ENCODE data around the gene PRMT1. TPM values are rescaled to one million over a fixed set of nuclear protein-coding genes. Genes with fewer than 3 reads are reported as not detected.

PRMT1 gene
- total RNA-seq, 1 experiment from 2014 or later, result 848 TPM

DNA sequence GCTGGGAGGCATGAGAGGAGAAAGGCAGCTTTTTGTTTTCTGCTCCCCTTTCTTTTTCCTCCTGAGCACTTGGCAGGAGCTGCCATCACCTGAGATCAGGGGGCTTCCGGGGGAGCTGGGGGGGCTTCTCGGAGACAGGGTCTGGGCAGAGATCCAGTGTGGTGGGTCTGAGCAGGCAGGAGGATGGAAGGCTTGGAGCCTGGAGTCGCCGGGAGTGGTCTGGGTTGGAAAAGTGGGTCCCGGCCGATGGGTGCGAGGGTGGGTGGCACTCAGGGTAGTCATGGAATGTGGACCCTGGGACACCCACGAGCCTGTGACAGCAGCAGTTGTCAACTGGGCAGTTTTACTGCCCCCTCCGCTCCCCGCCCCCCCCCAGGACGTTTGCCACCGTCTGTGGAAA is 10.1 kb downstream of the PRMT1 start:
- Histone ChIP-seq H3K36me3 (replicated peaks; ENCODE audit: control insufficient read depth, insufficient read depth, low read length) (peaks cover 28% of the 10 kb centered on the region), H3K27me3 (ENCODE audit: control insufficient read depth, insufficient read depth, low read length) (no peaks in the 10 kb centered on the region), H3K4me3 (ENCODE audit: insufficient read depth, low read depth, low read length) (no peak overlapping the region)
- DNase-seq, result peak; percentile 41

GRCh38 chr19:49687566-49688316 is 10.7 kb downstream of the PRMT1 start:
- Histone ChIP-seq H3K27me3 (ENCODE audit: control insufficient read depth, insufficient read depth, low read length) (no peaks in the 10 kb centered on the region), H3K4me3 (ENCODE audit: insufficient read depth, low read depth, low read length) (no peak overlapping the region)
- DNase-seq, result peak; percentile 67

GRCh38 chr19:49688531-49689132 is 11.6 kb downstream of the PRMT1 start:
- Histone ChIP-seq H3K36me3 (replicated peaks; ENCODE audit: control insufficient read depth, insufficient read depth, low read length) (peaks cover 25% of the 10 kb centered on the region), H3K4me3 (ENCODE audit: insufficient read depth, low read depth, low read length) (no peak overlapping the region), H3K27me3 (ENCODE audit: control insufficient read depth, insufficient read depth, low read length) (no peaks in the 10 kb centered on the region)
- DNase-seq, result peak; percentile 59

More at GRCh38 chr19:49687566-49688316, 10.7 kb downstream of the PRMT1 start:
- peaks cover 24% of the 10 kb centered on the region for H3K36me3 ChIP-seq (replicated peaks; ENCODE audit: control insufficient read depth, insufficient read depth, low read length)

- H3K4me3 ChIP-seq (ENCODE audit: insufficient read depth, low read depth, low read length), result peak within 1 kb of the TSS; percentile 74
- peak; percentile 83 for DNase-seq
These were observed 12.3 kb downstream of the PRMT1 start, which contains the start of gene ADM5 for GRCh38 chr19:49689133-49690078. Gene ADM5, plus strand, starts transcription at chr19:49689594. Its CDS starts 244 bp downstream, at chr19:49689838.

DNA sequence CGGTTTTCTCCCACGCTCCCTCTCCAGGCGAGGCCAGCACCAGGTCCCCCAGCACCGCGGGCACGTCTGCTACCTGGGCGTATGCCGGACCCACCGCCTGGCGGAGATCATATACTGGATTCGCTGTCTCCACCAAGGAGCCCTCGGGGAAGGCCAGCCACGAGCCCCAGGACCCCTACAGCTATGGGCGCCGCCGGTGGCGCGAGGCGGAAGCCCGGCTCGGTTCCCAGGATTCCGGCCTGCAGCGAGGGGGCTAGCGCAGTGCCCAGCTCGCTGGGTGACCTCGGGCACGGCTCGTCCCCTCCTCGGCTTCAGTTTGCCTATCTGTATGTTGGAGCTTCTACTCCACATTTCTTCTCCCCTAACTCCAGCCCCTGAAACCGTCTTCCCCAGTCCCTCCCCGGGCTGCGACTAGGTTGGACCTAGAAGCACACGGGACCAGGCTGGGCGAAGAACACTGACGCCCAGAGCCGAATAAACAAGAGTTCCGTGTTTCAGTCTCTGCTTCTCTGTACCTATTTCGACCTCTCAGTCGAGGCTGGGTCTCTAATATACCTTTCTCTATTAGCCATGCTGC is 13.1 kb downstream of the PRMT1 start:
- no peaks in the 10 kb centered on the region for H3K27me3 ChIP-seq (ENCODE audit: control insufficient read depth, insufficient read depth, low read length)
- H3K4me3 ChIP-seq (ENCODE audit: insufficient read depth, low read depth, low read length), result peak overlapping the region; percentile 74
- peaks cover 17% of the 10 kb centered on the region for H3K36me3 ChIP-seq (replicated peaks; ENCODE audit: control insufficient read depth, insufficient read depth, low read length)
- DNase-seq, result no peak

More at GRCh38 chr19:49689133-49690078, 12.3 kb downstream of the PRMT1 start, which contains the start of gene ADM5:
- H3K27me3 ChIP-seq (ENCODE audit: control insufficient read depth, insufficient read depth, low read length), result no peaks in the 10 kb centered on the region
- H3K36me3 ChIP-seq (replicated peaks; ENCODE audit: control insufficient read depth, insufficient read depth, low read length), result peaks cover 22% of the 10 kb centered on the region

DNA sequence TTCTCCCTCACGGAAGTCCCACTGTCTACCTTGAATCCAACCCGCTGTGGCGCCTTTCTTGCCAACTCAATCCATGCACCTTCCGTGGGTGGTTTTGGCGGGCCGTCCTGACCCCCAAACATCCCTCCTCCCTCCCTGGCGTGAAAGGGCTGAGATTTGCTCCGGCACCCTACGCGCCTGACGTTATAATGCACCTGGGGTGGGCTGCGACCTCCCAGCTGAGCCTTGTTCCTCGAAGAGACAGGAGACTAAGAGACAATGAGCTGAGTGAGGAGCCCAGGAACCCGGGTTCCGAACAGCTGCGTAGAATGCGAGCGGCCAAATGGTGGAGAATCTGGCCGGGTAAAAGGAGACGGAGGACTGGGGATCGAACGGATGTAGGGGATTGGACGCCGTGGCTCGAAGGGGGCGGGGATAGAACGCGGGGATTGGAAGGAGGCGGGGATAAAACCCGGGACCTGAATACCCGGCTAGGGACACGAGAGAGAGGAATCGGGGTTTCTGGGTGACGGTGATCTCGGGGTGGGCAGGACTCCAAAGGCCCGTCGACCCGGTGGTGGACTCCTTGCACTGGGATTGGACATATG is 13.7 kb downstream of the PRMT1 start, which contains the start of gene CPT1C:
Gene CPT1C (plus strand): TSS at position 461 of the 587 bp plus-strand sequence. CDS start 1,137 bp downstream, outside the sequence.
- no peaks in the 10 kb centered on the region for H3K27me3 ChIP-seq (ENCODE audit: control insufficient read depth, insufficient read depth, low read length)
- peak; percentile 96 for DNase-seq
- H3K4me3 ChIP-seq (ENCODE audit: insufficient read depth, low read depth, low read length), result peak within 1 kb of the TSS; percentile 74
- H3K36me3 ChIP-seq (replicated peaks; ENCODE audit: control insufficient read depth, insufficient read depth, low read length), result peaks cover 12% of the 10 kb centered on the region

DNA sequence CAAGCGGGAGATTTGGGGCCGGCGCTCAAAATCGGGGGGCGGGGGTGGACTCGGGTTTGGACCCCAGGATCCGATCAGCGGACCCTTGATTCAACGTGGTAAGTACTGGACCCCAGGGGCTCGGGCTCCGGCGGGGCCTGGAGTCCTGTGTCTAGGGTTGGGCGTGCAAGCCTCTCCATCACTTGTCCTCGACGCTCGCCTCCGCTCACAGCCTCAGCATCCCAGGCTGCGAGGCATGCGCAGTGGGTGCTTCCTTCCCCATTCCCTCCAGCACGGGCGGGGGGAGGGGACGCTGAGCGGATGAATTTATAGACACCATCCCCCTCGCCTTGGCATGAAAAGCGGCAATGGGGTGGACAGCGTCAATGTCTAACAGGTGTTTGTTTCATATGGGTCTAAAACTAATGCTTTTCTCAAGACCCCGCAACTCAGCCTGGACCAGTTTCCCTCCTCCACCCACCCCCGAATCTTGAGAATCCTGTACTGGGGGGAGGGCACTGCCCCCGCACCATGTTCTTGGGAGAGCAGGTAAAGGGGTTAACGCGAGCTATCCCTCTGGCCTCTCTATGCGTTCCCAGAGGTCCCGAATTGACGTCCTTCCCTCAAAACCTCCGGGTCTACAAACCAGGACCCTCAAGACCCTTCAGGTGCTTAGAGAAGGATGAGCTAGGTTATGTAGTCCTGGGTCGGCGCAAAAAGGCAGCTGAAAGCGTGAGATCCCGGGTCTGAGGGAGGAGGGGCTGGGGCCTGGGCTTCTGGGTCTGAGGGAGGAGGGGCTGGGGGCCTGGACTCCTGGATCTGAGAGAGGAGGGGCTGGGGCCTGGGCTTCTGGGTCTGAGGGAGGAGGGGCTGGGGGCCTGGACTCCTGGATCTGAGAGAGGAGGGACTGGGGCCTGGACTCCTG is 14.4 kb downstream of the PRMT1 start:
- peak; percentile 92 for DNase-seq
- Histone ChIP-seq H3K27me3 (ENCODE audit: control insufficient read depth, insufficient read depth, low read length) (no peaks in the 10 kb centered on the region), H3K4me3 (ENCODE audit: insufficient read depth, low read depth, low read length) (peak overlapping the region; percentile 74), H3K36me3 (replicated peaks; ENCODE audit: control insufficient read depth, insufficient read depth, low read length) (peaks cover 8% of the 10 kb centered on the region)

GRCh38 chr19:49692147-49692506 is 15.1 kb downstream of the PRMT1 start:
- peaks cover 7% of the 10 kb centered on the region for H3K36me3 ChIP-seq (replicated peaks; ENCODE audit: control insufficient read depth, insufficient read depth, low read length)
- DNase-seq, result peak; percentile 46
- H3K4me3 ChIP-seq (ENCODE audit: insufficient read depth, low read depth, low read length), result no peak overlapping the region
- no peaks in the 10 kb centered on the region for H3K27me3 ChIP-seq (ENCODE audit: control insufficient read depth, insufficient read depth, low read length)

GRCh38 chr19:49696115-49696514 is 19.0 kb downstream of the PRMT1 start:
- Histone ChIP-seq H3K4me3 (ENCODE audit: insufficient read depth, low read depth, low read length) (no peak overlapping the region), H3K36me3 (replicated peaks; ENCODE audit: control insufficient read depth, insufficient read depth, low read length) (peaks cover 6% of the 10 kb centered on the region), H3K27me3 (ENCODE audit: control insufficient read depth, insufficient read depth, low read length) (no peaks in the 10 kb centered on the region)
- no peak for DNase-seq

GRCh38 chr19:49696865-49697264 is 19.8 kb downstream of the PRMT1 start:
- peaks cover 6% of the 10 kb centered on the region for H3K36me3 ChIP-seq (replicated peaks; ENCODE audit: control insufficient read depth, insufficient read depth, low read length)
- no peak for DNase-seq
- H3K27me3 ChIP-seq (ENCODE audit: control insufficient read depth, insufficient read depth, low read length), result no peaks in the 10 kb centered on the region
- H3K4me3 ChIP-seq (ENCODE audit: insufficient read depth, low read depth, low read length), result no peak overlapping the region

DNA sequence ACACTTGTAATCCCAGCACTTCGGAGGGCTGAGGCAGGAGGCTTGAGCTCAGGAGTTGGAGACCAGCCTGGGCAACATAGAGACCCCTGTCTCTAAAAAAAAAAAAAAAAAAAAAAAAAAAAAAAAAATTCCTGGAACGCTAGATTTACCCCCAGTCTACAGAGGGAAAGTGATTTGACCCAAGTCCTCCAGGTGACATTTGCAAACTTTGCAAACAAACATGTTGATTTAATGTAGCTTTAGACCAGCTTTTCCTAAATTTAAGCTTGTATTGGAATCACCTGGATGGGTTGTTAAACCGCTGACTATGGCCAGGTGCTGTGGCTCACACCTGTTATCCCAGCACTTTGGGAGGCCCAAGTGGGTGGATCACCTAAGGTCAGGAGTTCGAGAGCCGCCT is 22.3 kb downstream of the PRMT1 start:
- no peaks in the 10 kb centered on the region for H3K27me3 ChIP-seq (ENCODE audit: control insufficient read depth, insufficient read depth, low read length)
- DNase-seq, result no peak
- H3K36me3 ChIP-seq (replicated peaks; ENCODE audit: control insufficient read depth, insufficient read depth, low read length), result peaks cover 4% of the 10 kb centered on the region
- H3K4me3 ChIP-seq (ENCODE audit: insufficient read depth, low read depth, low read length), result no peak overlapping the region

DNA sequence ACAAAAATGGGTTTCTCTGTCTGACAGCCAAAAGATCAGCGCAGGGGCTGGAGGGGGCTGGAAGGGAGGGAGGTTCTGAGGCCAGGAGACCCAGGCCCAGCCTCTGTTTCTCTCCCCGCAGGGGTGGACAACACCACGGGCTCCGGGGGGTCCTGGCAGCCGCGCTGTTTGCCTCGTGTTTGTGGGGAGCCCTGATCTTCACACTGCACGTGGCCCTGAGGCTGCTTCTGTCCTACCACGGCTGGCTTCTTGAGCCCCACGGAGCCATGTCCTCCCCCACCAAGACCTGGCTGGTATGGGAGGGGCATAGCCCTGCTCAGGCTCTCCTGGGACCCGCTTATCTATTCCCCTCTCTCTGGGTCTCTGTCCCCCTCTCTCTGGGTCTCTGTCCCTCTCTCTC is 23.5 kb downstream of the PRMT1 start:
- DNase-seq, result no peak
- Histone ChIP-seq H3K27me3 (ENCODE audit: control insufficient read depth, insufficient read depth, low read length) (no peaks in the 10 kb centered on the region), H3K36me3 (replicated peaks; ENCODE audit: control insufficient read depth, insufficient read depth, low read length) (peaks cover 7% of the 10 kb centered on the region), H3K4me3 (ENCODE audit: insufficient read depth, low read depth, low read length) (no peak overlapping the region)

DNA sequence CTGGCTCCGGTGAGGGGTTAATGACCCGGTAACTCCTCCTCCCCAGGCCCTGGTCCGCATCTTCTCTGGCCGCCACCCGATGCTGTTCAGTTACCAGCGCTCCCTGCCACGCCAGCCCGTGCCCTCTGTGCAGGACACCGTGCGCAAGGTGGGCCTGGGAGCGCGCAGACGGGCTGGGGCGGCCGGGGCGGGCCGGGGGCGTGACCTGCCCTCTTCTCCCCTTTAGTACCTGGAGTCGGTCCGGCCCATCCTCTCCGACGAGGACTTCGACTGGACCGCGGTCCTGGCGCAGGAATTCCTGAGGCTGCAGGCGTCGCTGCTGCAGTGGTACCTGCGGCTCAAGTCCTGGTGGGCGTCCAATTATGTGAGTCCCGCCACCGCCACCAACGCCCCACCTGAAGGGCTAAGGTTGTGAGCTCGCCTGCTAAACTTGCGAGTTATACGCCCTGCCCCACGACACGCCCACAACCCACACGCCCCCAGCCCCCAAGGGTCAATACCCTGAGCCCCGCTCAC is 24.3 kb downstream of the PRMT1 start:
- peak; percentile 35 for DNase-seq
- Histone ChIP-seq H3K4me3 (ENCODE audit: insufficient read depth, low read depth, low read length) (no peak overlapping the region), H3K36me3 (replicated peaks; ENCODE audit: control insufficient read depth, insufficient read depth, low read length) (peaks cover 8% of the 10 kb centered on the region), H3K27me3 (ENCODE audit: control insufficient read depth, insufficient read depth, low read length) (no peaks in the 10 kb centered on the region)
